ENCODE data around the gene FGFR2.

The FGFR2 gene

DNA sequence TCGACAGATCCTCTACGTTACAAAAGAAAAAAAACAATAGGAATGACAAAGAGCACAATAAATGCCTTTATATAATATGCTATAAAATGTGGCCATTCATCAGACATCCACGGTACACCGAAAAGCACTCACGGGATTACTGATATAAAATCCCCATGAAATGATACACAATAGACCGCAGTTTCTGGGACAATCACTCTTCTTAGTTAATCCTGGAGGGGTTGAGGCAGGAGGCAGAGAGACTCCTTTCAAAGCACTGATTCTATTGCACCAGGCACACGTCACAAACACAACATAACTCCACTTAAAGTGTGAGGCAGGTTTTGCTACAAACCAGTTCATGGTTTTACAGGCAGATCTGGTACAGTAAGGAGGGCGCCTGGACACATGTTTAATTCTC is 113.8 kb downstream of the FGFR2 start:
- Histone ChIP-seq H3K4me2 (no peak overlapping the region), H2AFZ (ENCODE audit: low read depth) (no peak overlapping the region), H3K27me3 (ENCODE audit: insufficient read depth, low read depth) (no peaks in the 10 kb centered on the region), H3K27ac (no peak overlapping the region), H3K4me1 (ENCODE audit: low read depth, poor library complexity, severe bottlenecking) (peaks cover 30% of the 10 kb centered on the region), H3K36me3 (ENCODE audit: insufficient read depth) (no peaks in the 10 kb centered on the region), H3K9ac (no peak overlapping the region), H4K20me1 (ENCODE audit: insufficient read depth) (no peaks in the 10 kb centered on the region), H3K79me2 (ENCODE audit: insufficient read depth, low read depth) (no peaks in the 10 kb centered on the region), H3K4me3 (IDR thresholded peaks at IDR 0.05; ENCODE audit: insufficient read depth, low read depth, low read length) (no peak overlapping the region)
- TF ChIP-seq, protein P1, sequence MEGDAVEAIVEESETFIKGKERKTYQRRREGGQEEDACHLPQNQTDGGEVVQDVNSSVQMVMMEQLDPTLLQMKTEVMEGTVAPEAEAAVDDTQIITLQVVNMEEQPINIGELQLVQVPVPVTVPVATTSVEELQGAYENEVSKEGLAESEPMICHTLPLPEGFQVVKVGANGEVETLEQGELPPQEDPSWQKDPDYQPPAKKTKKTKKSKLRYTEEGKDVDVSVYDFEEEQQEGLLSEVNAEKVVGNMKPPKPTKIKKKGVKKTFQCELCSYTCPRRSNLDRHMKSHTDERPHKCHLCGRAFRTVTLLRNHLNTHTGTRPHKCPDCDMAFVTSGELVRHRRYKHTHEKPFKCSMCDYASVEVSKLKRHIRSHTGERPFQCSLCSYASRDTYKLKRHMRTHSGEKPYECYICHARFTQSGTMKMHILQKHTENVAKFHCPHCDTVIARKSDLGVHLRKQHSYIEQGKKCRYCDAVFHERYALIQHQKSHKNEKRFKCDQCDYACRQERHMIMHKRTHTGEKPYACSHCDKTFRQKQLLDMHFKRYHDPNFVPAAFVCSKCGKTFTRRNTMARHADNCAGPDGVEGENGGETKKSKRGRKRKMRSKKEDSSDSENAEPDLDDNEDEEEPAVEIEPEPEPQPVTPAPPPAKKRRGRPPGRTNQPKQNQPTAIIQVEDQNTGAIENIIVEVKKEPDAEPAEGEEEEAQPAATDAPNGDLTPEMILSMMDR (conservative IDR thresholded peaks at IDR 0.05; ENCODE audit: low read depth, low read length) = no peak

DNA sequence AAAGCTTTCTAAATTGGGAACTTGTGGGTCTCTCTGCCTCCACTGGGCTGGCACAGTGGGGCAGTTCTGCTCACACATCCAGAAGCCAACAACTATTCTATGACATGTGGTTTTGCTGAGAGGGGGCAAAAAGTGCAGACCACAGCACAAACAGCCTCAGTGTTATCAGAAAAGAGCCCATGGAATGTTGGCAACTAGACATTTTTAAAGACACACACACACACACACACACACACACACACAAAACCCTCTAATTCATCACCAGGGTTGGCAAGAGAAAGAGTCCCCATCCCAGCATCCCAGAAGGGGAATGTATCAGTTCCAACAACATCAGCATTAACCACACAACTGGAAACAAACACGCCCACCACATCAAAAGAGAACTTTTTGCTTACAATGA is 117.1 kb downstream of the FGFR2 start:
- H2AFZ ChIP-seq (ENCODE audit: low read depth) = no peak overlapping the region
- TF ChIP-seq, protein P1 (conservative IDR thresholded peaks at IDR 0.05; ENCODE audit: low read depth, low read length) = no peak
- H3K27me3 ChIP-seq (ENCODE audit: insufficient read depth, low read depth) = no peaks in the 10 kb centered on the region
- H3K9ac ChIP-seq = 0 out of 2 replicates have a peak overlapping the region, but pooled peaks have one; percentile 13
- peaks cover 31% of the 10 kb centered on the region for H3K4me1 ChIP-seq (ENCODE audit: low read depth, poor library complexity, severe bottlenecking)
- no peaks in the 10 kb centered on the region for H3K79me2 ChIP-seq (ENCODE audit: insufficient read depth, low read depth)
- peak overlapping the region; percentile 64 for H3K27ac ChIP-seq
- H3K36me3 ChIP-seq (ENCODE audit: insufficient read depth) = no peaks in the 10 kb centered on the region
- H4K20me1 ChIP-seq (ENCODE audit: insufficient read depth) = no peaks in the 10 kb centered on the region
- no peak overlapping the region for H3K4me3 ChIP-seq (IDR thresholded peaks at IDR 0.05; ENCODE audit: insufficient read depth, low read depth, low read length)
- peak overlapping the region; percentile 82 for H3K4me2 ChIP-seq

DNA sequence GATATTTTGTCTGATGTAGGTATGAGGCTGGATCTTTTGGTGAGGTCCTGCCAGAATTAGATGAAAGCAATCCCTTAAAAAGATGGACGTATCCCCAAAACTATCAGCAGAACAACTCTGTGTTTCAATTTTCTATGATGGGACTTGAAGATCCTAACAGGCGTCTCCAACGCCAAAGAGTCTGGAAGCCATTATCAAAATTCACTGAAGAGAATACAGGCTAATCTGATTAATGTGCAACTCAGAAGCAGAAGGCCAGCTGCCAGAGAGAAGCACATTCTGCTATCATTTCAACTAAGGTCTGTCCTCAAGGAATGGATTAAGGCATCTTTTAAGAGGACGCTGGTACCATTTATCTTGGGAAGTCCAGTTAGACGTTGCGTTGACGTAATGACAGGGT is 119.7 kb downstream of the FGFR2 start:
- Histone ChIP-seq H2AFZ (ENCODE audit: low read depth) (no peak overlapping the region), H3K4me3 (IDR thresholded peaks at IDR 0.05; ENCODE audit: insufficient read depth, low read depth, low read length) (no peak overlapping the region), H3K4me1 (ENCODE audit: low read depth, poor library complexity, severe bottlenecking) (peaks cover 31% of the 10 kb centered on the region), H3K36me3 (ENCODE audit: insufficient read depth) (no peaks in the 10 kb centered on the region), H3K9ac (no peak overlapping the region), H3K27ac (no peak overlapping the region), H4K20me1 (ENCODE audit: insufficient read depth) (no peaks in the 10 kb centered on the region), H3K79me2 (ENCODE audit: insufficient read depth, low read depth) (no peaks in the 10 kb centered on the region), H3K27me3 (ENCODE audit: insufficient read depth, low read depth) (no peaks in the 10 kb centered on the region), H3K4me2 (no peak overlapping the region)
- TF ChIP-seq, protein P1 (conservative IDR thresholded peaks at IDR 0.05; ENCODE audit: low read depth, low read length) = no peak

DNA sequence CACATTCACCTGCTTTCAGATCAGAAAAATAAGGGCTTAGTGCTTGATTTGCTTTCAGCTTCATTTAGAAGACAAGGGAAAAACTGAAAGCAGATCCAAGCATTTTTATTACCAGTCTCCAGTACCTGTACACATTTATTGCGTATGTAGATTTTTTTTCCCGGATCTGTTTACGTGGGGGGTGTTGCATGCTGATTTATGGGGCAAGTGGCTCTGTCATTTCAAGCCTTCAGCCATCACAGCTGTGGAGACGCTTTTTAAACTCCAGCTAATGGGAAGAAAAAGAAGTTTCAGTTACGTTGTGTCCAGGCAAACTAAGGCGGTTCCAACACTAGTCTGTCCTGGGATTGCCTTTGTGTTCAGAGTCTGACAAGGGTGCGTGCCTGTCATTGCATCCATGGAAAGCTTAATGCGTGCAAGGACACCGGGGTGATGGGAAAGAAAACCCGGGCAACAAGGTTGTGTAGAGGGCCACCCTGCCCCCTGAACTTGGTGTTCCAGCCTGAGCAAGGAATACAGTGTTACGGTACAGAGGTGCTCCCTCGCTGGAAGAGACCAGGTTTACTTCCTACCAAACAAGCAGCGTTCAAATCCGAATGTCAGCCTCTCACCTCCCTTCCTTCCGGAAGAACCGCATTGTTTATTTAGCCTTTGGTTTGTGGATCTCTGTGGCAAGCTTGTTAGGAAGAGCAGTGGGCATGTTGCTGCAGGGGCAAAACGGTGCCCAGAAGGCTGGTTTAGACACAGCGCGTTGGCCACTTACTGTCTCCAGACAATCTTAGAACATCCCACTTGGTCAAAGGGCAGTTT is 128.2 kb downstream of the FGFR2 start:
- Histone ChIP-seq H3K27ac (no peak overlapping the region), H3K9ac (no peak overlapping the region), H3K4me3 (IDR thresholded peaks at IDR 0.05; ENCODE audit: insufficient read depth, low read depth, low read length) (no peak overlapping the region), H4K20me1 (ENCODE audit: insufficient read depth) (no peaks in the 10 kb centered on the region), H3K36me3 (ENCODE audit: insufficient read depth) (no peaks in the 10 kb centered on the region), H3K4me1 (ENCODE audit: low read depth, poor library complexity, severe bottlenecking) (no peaks in the 10 kb centered on the region), H3K4me2 (no peak overlapping the region), H3K27me3 (ENCODE audit: insufficient read depth, low read depth) (no peaks in the 10 kb centered on the region), H3K79me2 (ENCODE audit: insufficient read depth, low read depth) (no peaks in the 10 kb centered on the region), H2AFZ (ENCODE audit: low read depth) (no peak overlapping the region)
- TF ChIP-seq, protein P1 (conservative IDR thresholded peaks at IDR 0.05; ENCODE audit: low read depth, low read length) = no peak
